HuH-7 (cell line): ENCODE results near the gene SCRN3.
"Not testable (repeated sequence)": the region's sequence is repeated elsewhere in the genome, so short reads cannot be mapped to it uniquely, and the experiment has no call there.

Experiments
- DNase-seq: peaks from one replicate; pipeline ENCODE4 v3.0.0; 2011; ENCODE audit warnings: low spot score

Gene SCRN3, protein sequence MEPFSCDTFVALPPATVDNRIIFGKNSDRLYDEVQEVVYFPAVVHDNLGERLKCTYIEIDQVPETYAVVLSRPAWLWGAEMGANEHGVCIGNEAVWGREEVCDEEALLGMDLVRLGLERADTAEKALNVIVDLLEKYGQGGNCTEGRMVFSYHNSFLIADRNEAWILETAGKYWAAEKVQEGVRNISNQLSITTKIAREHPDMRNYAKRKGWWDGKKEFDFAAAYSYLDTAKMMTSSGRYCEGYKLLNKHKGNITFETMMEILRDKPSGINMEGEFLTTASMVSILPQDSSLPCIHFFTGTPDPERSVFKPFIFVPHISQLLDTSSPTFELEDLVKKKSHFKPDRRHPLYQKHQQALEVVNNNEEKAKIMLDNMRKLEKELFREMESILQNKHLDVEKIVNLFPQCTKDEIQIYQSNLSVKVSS

DNA sequence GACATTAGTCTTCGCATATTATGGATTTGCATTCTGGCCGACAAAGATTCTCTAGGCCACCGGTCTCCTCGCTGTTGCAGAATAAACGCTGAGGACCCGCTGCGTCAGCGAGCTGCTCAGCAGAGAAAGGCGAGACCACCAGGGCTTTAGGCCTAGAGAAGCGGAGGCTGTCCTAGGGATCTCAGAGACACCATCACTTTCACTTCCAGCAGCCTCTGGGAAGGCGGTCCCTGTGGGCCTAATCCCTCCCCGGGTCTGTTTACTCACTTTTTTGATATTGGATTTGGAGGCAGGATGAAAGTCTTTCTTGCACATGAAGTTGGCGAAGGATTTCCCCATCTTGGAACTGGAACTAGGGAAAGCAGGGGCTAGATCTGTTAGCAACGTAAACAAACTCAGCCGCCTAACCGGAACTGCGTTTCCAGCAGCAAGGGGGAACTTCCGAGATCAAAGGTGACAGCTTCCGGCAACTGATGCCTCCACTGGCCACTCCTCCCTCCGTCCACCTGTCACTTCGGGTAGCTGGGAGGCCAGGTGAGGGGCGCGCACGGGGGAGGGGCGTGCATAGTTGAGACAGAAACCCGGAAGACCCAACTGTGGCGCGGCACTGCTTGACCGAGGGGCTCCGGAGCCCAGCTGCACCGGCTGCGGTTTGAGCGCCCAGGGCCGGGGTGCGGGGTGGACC lies at the start of gene SCRN3:
SCRN3 (plus strand) TSS at position 447 of the 685 bp plus-strand sequence. CDS start 2,554 bp downstream, outside the sequence.
- peak; percentile 93 for DNase-seq

DNA sequence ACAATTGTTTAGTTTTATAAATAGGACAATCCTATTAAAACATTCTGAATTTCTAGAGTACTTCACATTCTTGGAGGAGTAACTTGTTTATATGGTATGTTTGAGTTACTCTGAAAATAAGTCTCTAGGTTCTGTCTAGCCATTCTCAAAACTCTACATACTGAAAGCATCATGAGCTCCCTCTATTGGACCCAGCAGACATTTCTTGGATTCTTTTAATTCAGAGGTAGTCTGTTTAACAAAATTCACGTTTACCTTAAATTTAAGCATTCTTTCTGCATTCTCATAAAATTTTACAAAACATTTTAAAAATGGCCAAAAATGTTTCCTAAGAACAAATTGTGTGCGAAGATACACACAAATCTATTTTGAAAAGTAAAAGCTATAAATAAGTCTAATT lies 45.5 kb upstream of the SCRN3 start:
- no peak for DNase-seq

DNA sequence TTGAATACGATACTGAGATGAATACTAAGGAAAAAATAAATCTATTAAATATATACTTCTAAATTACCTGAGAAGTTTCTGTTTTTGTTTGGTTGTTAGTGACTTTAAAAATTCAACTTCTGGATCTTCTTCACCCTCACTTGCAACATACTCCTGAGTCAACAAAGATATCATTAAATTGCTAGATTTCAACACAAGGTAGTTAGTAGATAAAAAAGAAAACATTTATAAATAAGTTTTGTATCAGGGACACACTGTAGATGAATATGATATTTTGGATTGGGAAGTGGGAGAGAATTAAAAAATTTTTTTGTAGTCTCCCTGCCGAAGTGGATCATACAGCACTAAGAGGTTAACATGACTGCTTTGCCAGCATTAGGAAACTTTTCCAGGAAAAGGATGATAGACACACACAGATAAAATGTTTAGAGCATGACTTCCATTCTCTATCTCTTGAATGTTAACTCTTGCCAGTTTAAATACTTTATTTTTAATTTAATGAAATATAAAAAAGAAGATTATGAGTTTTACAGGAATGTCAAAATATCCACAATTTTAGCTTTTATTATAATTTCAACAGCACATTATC lies 44.8 kb upstream of the SCRN3 start:
- DNase-seq = no peak

DNA sequence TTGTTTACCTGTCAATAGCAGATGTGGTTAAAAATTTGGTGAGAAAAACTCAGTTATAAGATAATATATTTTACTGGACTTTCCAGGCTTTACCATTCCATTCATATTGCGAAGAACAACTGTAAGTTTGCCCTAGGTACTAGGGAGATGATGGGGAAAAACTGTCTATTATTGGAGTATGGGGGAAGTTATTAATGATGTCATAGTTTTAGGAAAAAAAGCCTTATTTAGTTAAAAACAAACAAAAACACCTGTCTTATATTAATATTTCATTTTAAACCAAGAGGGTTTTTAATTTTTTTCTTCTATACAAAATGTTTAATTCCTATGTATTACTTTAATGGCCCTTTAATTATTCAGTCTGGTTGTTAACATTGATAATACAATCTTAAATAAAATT lies 42.5 kb upstream of the SCRN3 start:
- no peak for DNase-seq

DNA sequence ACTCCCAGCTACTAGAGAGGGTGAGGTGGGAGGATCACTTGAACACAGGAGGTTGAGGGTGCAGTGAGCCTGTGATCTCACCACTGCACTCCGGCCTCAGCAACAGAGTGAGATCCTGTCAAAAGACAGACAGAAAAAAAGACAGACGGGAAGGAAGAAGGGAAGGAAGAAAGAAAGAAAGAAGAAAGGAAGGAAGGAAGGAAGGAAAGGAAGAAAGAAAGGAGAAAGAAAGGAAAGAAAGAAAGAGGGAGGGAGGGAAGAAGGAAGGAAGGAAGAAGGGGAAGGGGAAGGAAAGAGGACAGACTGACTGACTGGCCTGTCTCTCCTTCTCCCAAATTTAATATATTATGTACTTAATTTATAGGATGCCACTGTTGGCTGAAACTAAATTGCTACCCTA lies 39.2 kb upstream of the SCRN3 start:
- no peak for DNase-seq

DNA sequence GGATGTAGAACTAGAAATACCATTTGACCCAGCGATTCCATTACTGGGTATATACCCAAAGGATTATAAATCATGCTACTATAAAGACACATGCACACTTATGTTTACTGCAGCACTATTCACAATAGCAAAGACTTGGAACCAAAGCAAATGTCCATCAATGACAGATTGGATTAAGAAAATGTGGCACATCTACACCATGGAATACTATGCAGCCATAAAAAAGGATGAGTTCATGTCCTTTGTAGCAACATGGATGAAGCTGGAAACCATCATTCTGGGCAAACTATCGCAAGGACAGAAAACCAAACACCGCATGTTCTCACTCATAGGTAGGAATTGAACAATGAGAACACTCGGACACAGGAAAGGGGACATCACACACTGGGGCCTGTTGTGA lies 35.9 kb upstream of the SCRN3 start:
- not testable (repeated sequence) for DNase-seq

DNA sequence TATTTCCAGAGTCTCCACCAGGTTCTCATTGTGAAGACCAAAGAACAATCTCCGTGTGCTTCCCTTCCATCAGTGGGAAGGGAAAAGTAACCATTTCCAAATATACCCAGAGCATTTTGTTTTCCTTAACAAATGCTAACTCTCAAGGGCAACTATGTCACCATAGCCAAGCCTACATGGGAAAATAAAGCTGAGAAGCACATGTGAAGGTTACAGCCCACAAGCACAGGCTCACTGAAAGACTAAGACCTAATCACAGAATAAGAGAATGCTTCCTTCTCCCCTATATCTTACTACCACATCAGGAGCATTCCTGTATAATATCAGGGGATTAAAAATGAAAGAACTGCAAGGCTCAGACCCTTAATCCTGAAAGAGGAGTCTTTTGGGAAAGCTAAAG lies 32.6 kb upstream of the SCRN3 start:
- no peak for DNase-seq

DNA sequence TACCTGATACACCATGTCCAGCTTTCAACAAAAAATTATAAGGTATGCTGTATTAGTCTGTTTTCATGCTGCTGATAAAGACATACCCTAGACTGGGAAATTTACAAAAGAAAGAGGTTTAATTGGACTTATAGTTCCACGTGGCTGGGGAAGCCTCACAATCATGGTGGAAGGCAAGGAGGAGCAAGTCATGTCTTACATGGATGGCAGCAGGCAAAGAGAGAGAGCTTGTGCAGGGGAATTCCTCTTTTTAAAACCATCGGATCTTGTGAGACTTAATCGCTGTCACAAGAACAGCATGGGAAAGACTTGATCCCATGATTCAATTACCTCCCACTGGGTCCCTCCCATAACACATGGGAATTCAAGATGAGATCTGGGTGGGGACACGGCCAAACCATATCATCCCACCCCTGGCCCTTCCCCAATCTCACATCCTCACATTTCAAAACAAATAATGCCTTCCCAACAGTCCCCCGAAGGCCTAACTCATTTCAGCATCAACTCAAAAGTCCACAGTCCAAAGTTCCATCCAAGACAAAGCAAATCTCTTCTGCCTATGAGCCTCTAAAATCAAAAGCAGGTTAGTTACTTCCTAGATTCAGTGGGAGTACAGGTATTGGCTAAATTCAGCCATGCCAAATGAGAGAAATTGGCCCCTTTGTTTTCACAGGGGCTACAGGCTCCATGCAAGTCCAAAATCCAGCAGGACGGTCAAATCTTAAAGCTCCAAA lies 31.9 kb upstream of the SCRN3 start:
- not testable (repeated sequence) for DNase-seq

DNA sequence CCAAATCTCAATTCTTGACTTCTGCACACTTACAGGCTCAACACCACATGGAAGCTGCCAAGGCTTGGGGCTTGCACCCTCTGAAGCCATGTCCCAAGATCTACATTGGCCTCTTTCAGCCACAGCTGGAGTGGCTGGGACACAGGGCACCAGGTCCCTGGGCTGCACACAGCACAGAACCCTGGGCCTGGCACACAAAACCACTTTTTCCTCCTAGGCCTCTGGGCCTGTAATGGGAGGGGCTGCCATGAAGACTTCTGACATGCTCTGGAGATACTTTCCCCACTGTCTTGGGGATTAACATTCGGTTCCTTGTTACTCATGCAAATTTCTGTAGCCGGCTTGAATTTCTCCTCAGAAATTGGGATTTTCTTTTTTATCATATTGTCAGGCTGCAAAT lies 30.9 kb upstream of the SCRN3 start:
- no peak for DNase-seq

DNA sequence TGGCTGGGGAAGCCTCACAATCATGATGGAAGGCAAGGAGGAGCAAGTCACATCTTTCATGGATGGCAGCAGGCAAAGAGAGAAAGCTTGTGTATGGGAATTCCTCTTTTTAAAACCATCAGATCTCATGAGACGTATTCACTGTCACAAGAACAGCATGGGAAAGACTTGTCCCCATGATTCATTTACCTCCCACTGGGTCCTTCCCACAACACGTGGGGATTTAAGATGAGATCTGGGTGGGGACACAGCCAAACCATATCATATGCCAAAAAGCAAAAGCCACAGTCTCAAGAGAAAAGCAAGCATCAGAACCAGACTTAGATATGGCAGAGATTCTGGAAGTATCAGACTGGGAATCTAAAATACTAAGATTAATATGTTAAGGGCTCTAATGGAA lies 30.0 kb upstream of the SCRN3 start:
- no peak for DNase-seq

DNA sequence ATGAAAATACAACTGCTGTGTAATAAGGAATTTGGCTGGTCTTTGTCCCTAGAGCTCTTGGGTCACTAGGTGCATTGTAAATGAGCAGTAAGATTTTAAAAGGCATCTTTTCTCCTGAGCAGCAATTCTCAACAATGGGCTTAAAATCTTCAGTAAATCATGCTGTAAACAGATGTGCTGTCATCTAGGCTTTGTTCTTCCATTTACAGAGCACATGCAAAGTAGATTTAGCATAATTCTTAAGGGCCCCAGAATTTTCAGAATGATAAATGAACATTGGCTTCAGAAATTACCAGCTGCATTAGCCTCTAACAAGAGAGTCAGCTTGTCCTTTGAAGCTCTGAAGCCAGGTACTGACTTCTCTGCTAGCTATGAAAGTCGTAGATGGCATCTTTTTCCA lies 26.8 kb upstream of the SCRN3 start:
- no peak for DNase-seq

DNA sequence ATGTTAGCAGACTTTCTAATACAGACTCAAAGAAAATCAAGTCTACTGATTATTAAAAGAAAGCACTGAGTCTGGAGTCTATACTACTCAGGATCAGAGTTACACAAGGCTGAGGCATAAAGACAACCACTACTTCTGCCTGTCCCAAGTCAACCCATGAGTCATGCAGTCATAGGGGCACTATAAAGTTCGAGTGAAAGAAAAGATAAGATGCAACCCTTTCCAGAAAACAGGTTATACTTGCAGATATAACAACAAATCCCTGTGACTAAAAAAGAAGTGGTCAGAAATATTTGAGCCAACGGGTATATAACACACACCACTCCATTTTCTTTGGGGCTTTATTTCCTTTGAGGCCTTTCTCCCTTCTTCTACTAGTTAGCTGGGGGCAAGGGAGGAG lies 18.6 kb upstream of the SCRN3 start:
- no peak for DNase-seq

DNA sequence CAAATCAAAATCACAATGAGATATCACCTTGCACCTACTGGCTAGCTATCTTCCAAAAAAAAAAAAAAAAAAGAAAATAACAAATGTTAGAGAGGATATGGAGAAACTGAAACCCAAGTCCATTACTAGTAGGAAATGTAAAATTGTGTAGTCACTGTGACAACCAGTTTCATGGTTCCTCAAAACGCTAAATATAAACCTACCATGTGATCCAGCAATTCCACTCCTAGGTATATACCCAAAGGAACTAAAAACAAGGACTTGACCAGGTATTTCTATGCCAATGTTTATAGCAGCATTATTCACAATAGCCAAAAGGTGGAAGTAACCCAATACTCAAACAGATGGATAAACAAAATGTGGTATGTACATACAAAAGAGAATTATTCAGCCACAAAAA lies 11.7 kb upstream of the SCRN3 start:
- no peak for DNase-seq

DNA sequence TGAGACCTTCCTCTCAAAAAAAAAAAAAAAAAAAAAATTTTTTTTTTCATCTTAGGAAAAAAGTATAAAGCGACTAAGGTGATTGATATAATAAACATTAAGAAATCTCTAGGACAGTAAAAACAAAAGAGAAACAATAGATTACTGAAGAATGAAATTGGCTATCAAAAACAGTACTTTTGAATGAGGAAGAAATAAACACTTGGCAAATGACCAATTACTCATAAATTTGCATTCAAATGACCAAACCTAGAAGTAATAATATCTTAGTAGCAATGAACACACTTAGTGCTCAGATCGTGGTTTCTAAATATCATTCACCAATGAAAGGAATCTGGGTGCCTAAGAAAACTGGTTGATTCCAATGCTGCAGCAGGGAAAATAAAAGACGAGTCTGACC lies 10.3 kb upstream of the SCRN3 start:
- no peak for DNase-seq

DNA sequence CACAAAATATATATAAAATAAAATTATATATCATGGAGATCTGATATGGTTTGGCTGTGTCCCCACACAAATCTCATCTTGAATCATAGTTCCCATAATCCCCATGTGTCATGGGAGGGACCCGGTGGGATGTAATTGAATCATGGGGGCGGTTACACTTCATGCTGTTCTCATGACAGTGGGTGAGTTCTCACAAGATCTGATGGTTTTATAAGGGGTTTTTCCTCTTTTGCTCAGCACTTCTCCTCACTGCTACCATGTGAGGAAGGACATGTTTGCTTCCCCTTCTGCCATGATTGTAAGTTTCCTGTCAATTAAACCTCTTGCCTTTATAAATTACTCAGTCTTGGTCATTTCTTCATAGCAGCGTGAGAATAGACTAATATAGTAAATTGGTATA lies 6.8 kb upstream of the SCRN3 start:
- DNase-seq = not testable (repeated sequence)

DNA sequence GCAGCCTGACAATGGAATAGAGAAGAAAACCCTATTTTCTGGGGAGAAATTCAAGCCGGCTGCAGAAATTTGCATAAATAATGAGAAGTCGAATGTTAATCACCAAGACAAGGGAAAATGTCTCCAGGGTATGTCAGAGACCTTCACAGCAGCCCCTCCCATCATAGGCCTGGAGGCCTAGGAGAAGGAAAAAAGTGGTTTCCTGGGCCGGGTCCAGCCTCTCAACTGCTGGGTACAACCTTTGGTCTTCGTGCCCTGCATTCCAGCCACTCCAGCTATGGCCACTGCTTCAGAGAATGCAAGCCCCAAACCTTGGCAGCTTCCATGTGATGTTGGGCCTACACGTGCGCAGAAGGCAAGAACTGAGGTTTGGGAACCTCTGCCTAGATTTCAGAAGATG lies 6.0 kb upstream of the SCRN3 start:
- no peak for DNase-seq

DNA sequence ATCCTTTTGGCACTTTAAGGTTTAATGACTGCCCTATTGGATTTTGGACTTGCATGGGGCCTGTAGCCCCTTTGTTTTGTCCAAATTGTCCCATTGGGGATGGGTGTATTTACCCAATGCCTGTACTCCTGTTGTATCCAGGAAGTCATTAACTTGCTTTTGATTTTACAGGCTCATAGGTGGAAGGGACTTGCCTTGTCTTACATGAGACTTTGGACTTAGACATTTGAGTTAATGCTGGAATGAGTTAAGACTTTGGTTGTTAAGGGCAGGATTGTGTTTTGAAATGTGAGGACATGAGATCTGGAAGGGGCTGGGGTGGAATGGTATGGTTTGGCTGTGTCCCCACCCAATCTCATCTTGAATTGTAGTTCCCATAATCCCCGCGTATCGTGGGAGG lies 5.2 kb upstream of the SCRN3 start:
- not testable (repeated sequence) for DNase-seq

DNA sequence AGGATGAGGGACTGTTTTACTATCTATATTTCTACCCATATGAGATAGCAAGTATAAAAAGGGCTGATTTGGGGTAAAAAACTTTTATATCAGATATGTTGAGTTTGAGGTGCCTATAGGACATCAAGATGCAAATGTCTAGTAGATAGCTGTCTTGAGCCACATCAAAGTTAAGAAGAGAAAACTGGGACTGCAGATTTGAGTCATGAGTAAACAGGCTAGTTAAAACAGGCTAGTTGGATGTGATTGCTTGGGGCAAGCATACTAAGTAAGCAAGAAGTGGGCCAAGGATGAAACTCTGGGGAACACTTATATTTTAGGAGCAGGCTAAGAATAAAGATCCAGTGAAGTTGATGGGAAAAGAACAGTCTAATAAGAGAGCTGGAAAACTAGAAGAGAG lies 2.8 kb upstream of the SCRN3 start:
- no peak for DNase-seq

DNA sequence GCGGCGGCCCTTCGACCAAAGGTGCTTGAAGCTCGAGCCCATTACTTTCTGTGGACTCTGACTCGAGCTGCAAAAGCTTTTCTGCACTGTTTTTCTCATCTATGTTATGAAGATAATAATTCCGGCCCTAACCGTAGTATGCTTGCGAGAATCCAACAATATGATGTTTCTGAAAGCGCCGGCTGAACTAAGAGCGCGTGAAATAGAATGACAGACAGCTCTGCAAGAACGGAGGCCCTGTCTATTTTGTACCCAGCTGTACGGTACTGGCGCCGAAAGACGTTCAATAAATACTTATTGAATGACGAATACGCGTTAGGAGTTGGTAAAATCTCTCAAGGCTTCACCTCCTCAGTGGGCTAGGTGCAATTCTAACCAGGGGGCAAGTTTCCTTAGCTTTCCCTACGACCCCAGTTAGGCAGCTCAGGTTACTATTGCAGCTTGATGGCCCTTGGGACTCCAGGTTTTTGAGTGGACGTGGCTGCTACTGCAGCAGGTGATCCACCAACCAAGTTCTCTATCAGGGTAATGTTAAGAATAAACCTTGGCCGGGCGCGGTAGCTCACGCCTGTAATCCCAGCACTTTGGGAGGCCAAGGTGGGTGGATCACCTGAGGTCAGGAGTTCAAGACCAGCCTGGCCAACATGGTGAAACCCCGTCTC lies 570 bp downstream of the SCRN3 start:
- peak; percentile 20 for DNase-seq

DNA sequence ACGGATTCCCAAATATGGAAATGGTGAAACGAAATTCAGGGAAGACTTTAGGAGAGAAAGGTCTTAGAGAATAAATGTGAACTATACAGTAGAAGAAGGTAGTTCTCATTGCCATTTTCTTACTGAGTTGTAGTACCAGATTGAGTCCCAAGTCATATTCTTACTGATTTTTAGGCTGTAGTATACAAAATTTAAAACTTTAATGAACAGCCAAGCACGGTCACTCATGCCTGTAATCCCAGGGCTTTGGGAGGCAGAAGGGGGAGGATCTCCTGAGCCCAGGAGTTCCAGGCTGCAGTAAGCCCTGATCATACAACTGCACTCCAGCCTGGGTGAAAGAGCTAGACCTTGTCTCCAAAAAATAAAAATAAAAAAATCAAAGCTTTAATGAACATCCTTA lies 2.2 kb downstream of the SCRN3 start:
- DNase-seq = no peak

DNA sequence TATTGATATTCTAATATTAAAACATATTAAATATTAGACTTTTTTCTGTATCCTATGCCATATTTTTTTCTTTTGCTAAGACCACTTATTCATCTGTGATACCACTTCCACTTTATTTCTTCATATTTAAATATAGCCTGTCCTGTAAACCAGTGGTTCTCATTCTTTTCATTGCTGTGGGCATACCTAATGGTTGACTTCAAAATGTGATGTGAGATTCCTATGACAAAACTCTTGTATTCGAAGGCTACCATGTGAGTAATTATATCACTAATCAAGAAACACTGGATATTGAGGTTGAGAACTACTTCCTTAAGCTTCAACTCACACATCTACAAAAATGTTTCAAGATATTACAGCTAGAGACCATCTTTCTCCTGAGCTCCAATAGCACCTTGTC lies 3.6 kb downstream of the SCRN3 start:
- no peak for DNase-seq

DNA sequence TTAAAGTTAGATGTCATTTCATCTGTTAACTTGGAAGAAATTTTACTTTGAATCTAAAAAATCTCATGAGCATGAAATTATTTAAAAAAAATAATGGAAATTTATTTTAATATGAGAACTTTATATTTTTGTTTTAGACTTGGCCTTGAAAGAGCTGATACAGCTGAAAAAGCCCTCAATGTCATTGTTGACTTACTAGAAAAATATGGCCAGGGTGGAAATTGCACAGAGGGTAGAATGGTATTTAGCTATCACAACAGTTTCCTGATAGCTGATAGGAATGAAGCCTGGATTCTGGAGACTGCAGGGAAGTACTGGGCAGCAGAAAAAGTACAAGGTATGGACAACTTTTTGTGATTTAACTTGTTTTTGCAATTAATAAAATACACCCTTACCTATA lies 5.3 kb downstream of the SCRN3 start:
- DNase-seq = no peak
